Uterus (tissue), 2 donors: Measurements from ENCODE around the gene DMD.

Source experiments
- POLR2A ChIP-seq, 2 donors: fragments of 450-650 bp; IDR thresholded peaks; one replicate each; pipeline ENCODE4 v1.6.1; 2016; ENCODE audit warnings: antibody characterized with exemption in 2 of 2, mild to moderate bottlenecking in 1 of 2, moderate library complexity in 1 of 2
- TF ChIP-seq, protein P1 (sequence below), 4 experiments: fragments of 200-600 bp in 2 of 4; fragments of 450-650 bp in 2 of 4; sonication (generic) in 2 of 4; IDR thresholded peaks; one replicate each; pipeline ENCODE4 v1.5.1; 2016 to 2019; ENCODE audit warnings: antibody characterized with exemption in 4 of 4, mild to moderate bottlenecking in 2 of 4, moderate library complexity in 1 of 4

DNA sequence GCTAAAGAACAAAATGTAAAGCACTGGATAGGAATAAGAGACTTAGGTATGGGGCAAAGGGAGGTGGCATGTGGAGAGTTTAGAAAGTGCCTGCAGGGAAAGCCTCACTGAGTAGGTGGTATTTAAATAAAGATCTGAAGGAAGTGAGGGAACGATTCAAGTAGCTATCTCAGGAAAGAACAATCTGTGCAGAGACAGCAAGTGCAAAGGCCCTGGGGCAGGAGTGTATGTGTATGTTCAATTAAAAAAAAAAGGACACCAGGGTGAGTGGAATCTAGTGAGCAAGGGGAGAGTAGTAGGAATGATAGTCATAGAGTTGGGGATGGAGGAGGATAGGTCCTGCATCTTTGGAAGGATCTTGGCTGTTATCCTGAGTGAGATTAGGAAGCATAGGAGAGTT lies 1359.6 kb downstream of the DMD start:
- TF ChIP-seq, protein P1, sequence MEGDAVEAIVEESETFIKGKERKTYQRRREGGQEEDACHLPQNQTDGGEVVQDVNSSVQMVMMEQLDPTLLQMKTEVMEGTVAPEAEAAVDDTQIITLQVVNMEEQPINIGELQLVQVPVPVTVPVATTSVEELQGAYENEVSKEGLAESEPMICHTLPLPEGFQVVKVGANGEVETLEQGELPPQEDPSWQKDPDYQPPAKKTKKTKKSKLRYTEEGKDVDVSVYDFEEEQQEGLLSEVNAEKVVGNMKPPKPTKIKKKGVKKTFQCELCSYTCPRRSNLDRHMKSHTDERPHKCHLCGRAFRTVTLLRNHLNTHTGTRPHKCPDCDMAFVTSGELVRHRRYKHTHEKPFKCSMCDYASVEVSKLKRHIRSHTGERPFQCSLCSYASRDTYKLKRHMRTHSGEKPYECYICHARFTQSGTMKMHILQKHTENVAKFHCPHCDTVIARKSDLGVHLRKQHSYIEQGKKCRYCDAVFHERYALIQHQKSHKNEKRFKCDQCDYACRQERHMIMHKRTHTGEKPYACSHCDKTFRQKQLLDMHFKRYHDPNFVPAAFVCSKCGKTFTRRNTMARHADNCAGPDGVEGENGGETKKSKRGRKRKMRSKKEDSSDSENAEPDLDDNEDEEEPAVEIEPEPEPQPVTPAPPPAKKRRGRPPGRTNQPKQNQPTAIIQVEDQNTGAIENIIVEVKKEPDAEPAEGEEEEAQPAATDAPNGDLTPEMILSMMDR (IDR thresholded peaks at IDR 0.05): no peak
- no peak for TF ChIP-seq POLR2A (IDR thresholded peaks at IDR 0.05)
